OCI-LY1 (cell line): ENCODE measurements around the gene CACNA1D.

Experiments
- H2AFZ ChIP-seq: fragments of 200-600 bp; sonication (generic), shearing (Covaris generic); 2 replicates; pipeline ENCODE4 v1.6.0; 2014; ENCODE audit warnings: antibody characterized with exemption, mild to moderate bottlenecking, low read length
- H3F3A ChIP-seq: fragments of 200-600 bp; sonication (generic), shearing (Covaris generic); 2 replicates; pipeline ENCODE4 v1.6.0; 2014; ENCODE audit warnings: mild to moderate bottlenecking, antibody characterized with exemption, low read length, moderate library complexity; ENCODE audit not compliant: insufficient read depth
- H3K27ac ChIP-seq: fragments of 200-600 bp; sonication (generic); 2 replicates; pipeline ENCODE4 v1.5.1; 2014; ENCODE audit warnings: low read length, mixed run types, mild to moderate bottlenecking, low read depth; ENCODE audit not compliant: poor library complexity, severe bottlenecking
- H3K27me3 ChIP-seq: fragments of 200-600 bp; sonication (generic); 2 replicates; pipeline ENCODE4 v1.6.0; 2014; ENCODE audit warnings: antibody characterized with exemption, mild to moderate bottlenecking, low read length, moderate library complexity; ENCODE audit not compliant: insufficient read depth
- H3K36me3 ChIP-seq: fragments of 200-600 bp; sonication (generic); 2 replicates; pipeline ENCODE4 v1.6.1; 2014; ENCODE audit warnings: mild to moderate bottlenecking, antibody characterized with exemption, low read length, moderate library complexity, mixed read lengths; ENCODE audit not compliant: insufficient read depth
- H3K4me1 ChIP-seq: fragments of 200-600 bp; sonication (generic); 2 replicates; pipeline ENCODE4 v1.5.1; 2014; ENCODE audit warnings: mild to moderate bottlenecking, low read length, moderate library complexity; ENCODE audit not compliant: insufficient read depth, severe bottlenecking
- H3K4me2 ChIP-seq: fragments of 200-600 bp; sonication (generic), shearing (Covaris generic); 2 replicates; pipeline ENCODE4 v1.6.1; 2014; ENCODE audit warnings: low read length
- H3K4me3 ChIP-seq: fragments of 200-600 bp; sonication (generic); 2 replicates; pipeline ENCODE4 v1.5.1; 2014; ENCODE audit warnings: low read length, low read depth, mild to moderate bottlenecking, mixed read lengths; ENCODE audit not compliant: poor library complexity, severe bottlenecking
- H3K79me2 ChIP-seq: fragments of 200-600 bp; shearing (Covaris generic); 2 replicates; pipeline ENCODE4 v1.6.1; 2016; ENCODE audit warnings: mixed run types, low read length, mixed read lengths; ENCODE audit not compliant: insufficient read depth
- H3K9ac ChIP-seq: fragments of 200-600 bp; sonication (generic), shearing (Covaris generic); 2 replicates; pipeline ENCODE4 v1.6.1; 2014; ENCODE audit warnings: mild to moderate bottlenecking, low read length, mixed read lengths
- H3K9me2 ChIP-seq: fragments of 200-600 bp; sonication (generic), shearing (Covaris generic); 2 replicates; pipeline ENCODE4 v1.6.1; 2014; ENCODE audit warnings: low read depth, mild to moderate bottlenecking, low read length, mixed read lengths
- H3K9me3 ChIP-seq: fragments of 200-600 bp; shearing (Covaris generic); 2 replicates; pipeline ENCODE4 v1.6.1; 2014; ENCODE audit warnings: low read length, mixed read lengths
- H4K20me1 ChIP-seq: fragments of 200-600 bp; sonication (generic), shearing (Covaris generic); 2 replicates; pipeline ENCODE4 v1.6.0; 2016; ENCODE audit warnings: mild to moderate bottlenecking, low read length; ENCODE audit not compliant: insufficient read depth
- EZH2 ChIP-seq: fragments of 200-600 bp; sonication (generic), shearing (Covaris generic); IDR thresholded peaks from 2 replicates; pipeline ENCODE4 v1.8.0; 2017; ENCODE audit warnings: borderline replicate concordance, mixed run types, mild to moderate bottlenecking, antibody characterized with exemption, low read length, moderate library complexity, mixed read lengths
- TF ChIP-seq, protein P1 (sequence below): fragments of 200-600 bp; sonication (generic), shearing (Covaris generic); IDR thresholded peaks from 2 replicates; pipeline ENCODE4 v1.5.1; 2017; ENCODE audit warnings: mild to moderate bottlenecking, antibody characterized with exemption, low read length, moderate library complexity, mixed read lengths

CACNA1D gene

GRCh38 chr3:53547327-53547726 is 52.9 kb downstream of the CACNA1D start:
- no peaks in the 10 kb centered on the region for H3K4me1 ChIP-seq

DNA sequence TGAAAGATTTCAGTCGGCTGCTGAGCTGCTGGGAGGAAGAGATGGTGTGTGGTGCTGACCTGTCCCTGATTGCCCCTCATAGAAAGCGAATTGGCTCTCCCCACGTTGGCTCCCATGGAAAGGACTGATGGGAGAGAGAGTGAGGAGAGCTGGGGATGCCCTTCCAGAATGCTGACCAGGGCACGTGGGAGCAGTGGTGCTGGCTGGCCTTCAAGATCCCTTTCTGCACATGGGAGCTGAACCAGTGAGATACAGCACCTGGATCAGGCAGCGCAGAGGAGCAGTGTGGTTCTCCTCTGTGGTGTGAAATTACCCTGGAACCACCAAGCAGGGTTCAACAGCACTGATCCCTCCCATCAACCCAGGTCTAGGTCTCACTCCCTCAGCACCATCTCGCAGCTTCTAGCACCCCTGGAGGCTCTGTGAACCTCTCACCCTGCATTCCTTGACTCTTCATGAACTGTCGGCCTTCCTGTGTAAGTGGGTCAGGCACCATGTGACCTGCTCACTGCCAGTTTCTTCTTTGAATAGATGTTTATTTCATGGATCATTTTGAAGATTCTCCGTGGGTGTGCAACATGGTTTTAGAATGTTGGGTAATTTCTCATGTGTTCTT is 55.7 kb downstream of the CACNA1D start:
- no peak overlapping the region for H2AFZ ChIP-seq
- no peaks in the 10 kb centered on the region for H3K4me1 ChIP-seq
- no peaks in the 10 kb centered on the region for H3F3A ChIP-seq
- no peak for TF ChIP-seq EZH2
- TF ChIP-seq, protein P1, sequence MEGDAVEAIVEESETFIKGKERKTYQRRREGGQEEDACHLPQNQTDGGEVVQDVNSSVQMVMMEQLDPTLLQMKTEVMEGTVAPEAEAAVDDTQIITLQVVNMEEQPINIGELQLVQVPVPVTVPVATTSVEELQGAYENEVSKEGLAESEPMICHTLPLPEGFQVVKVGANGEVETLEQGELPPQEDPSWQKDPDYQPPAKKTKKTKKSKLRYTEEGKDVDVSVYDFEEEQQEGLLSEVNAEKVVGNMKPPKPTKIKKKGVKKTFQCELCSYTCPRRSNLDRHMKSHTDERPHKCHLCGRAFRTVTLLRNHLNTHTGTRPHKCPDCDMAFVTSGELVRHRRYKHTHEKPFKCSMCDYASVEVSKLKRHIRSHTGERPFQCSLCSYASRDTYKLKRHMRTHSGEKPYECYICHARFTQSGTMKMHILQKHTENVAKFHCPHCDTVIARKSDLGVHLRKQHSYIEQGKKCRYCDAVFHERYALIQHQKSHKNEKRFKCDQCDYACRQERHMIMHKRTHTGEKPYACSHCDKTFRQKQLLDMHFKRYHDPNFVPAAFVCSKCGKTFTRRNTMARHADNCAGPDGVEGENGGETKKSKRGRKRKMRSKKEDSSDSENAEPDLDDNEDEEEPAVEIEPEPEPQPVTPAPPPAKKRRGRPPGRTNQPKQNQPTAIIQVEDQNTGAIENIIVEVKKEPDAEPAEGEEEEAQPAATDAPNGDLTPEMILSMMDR = no peak
- no peak overlapping the region for H3K27ac ChIP-seq
- H3K36me3 ChIP-seq = no peaks in the 10 kb centered on the region
- no peaks in the 10 kb centered on the region for H4K20me1 ChIP-seq
- no peaks in the 10 kb centered on the region for H3K9me3 ChIP-seq
- H3K4me2 ChIP-seq = no peak overlapping the region
- H3K4me3 ChIP-seq = no peak overlapping the region
- no peaks in the 10 kb centered on the region for H3K9me2 ChIP-seq
- no peaks in the 10 kb centered on the region for H3K79me2 ChIP-seq
- H3K9ac ChIP-seq = no peak overlapping the region
- no peaks in the 10 kb centered on the region; the same call in 1 of the 2 replicates for H3K27me3 ChIP-seq

More at GRCh38 chr3:53547327-53547726, 52.9 kb downstream of the CACNA1D start:
- Histone ChIP-seq H3K79me2 (no peaks in the 10 kb centered on the region), H3K9me3 (no peaks in the 10 kb centered on the region), H4K20me1 (no peaks in the 10 kb centered on the region), H3K36me3 (no peaks in the 10 kb centered on the region), H3K27ac (no peak overlapping the region), H3K4me3 (no peak overlapping the region), H2AFZ (no peak overlapping the region), H3K4me2 (no peak overlapping the region), H3K9ac (no peak overlapping the region), H3F3A (no peaks in the 10 kb centered on the region), H3K27me3 (no peaks in the 10 kb centered on the region; the same call in 1 of the 2 replicates), H3K9me2 (no peaks in the 10 kb centered on the region)
- TF ChIP-seq EZH2 = no peak
- TF ChIP-seq, protein P1 = no peak

- no peaks in the 10 kb centered on the region for H3F3A ChIP-seq
- no peak for TF ChIP-seq EZH2
- TF ChIP-seq, protein P1 = no peak
These were observed 56.9 kb downstream of the CACNA1D start for GRCh38 chr3:53551324-53551723.

More at GRCh38 chr3:53551324-53551723, 56.9 kb downstream of the CACNA1D start:
- Histone ChIP-seq H3K36me3 (no peaks in the 10 kb centered on the region), H3K79me2 (no peaks in the 10 kb centered on the region), H3K9me2 (no peaks in the 10 kb centered on the region), H3K27me3 (no peaks in the 10 kb centered on the region), H3K4me2 (no peak overlapping the region), H3K9ac (no peak overlapping the region), H3K4me3 (no peak overlapping the region), H2AFZ (no peak overlapping the region), H3K9me3 (no peaks in the 10 kb centered on the region), H4K20me1 (no peaks in the 10 kb centered on the region), H3K27ac (no peak overlapping the region), H3K4me1 (no peaks in the 10 kb centered on the region)
